Activated CD4-positive, CD25-positive, alpha-beta regulatory T cell (primary cell): ENCODE results near the gene SUMO3.
A peak's percentile ranks its signal among the peaks of the same experiment; 100 is the strongest.

ENCODE experiments used
- DNase-seq, 4 experiments: peaks; one replicate each; lab custom pipeline; 2025; lab: John Stamatoyannopoulos, UW

SUMO3 gene

DNA sequence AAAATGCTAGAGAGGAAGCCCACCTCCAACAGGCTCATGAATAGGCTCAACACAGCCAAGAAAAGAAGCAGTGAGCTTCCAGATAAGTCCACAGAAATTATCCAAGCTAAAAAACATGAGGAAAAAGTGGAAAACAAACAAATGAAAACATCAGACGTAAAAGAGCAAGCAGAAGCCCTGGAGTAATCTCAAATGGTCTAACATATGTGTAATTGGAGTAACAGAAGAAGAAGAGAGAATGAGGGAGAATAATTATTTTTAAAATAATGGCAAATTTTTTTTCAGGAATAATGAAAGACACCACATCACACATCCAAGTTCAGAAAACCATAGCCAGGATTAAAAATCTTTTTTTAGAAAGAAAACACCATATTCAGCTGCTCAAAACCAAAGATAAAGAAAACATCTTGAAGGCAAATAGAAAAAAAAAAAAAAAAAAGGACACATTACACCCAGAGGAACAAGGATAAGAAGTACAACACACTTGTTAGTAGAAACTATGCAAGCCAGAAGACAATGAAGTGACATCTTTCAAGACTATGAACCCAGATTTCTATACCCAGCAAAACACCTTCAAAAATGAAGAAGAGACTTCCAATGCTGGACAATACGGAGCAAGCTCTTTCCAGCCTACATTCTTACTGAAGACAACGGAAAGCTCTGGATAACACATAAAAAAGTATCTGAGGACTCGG lies 10.6 kb upstream of the SUMO3 start:
- no peak for DNase-seq

- DNase-seq, result no peak
These were observed 5.4 kb upstream of the SUMO3 start for GRCh38 chr21:44823179-44823660.

- DNase-seq, result no peak
These were observed 4.8 kb upstream of the SUMO3 start for GRCh38 chr21:44822484-44823178.

- no peak for DNase-seq
These were observed 3.0 kb upstream of the SUMO3 start for GRCh38 chr21:44820851-44821250.

DNA sequence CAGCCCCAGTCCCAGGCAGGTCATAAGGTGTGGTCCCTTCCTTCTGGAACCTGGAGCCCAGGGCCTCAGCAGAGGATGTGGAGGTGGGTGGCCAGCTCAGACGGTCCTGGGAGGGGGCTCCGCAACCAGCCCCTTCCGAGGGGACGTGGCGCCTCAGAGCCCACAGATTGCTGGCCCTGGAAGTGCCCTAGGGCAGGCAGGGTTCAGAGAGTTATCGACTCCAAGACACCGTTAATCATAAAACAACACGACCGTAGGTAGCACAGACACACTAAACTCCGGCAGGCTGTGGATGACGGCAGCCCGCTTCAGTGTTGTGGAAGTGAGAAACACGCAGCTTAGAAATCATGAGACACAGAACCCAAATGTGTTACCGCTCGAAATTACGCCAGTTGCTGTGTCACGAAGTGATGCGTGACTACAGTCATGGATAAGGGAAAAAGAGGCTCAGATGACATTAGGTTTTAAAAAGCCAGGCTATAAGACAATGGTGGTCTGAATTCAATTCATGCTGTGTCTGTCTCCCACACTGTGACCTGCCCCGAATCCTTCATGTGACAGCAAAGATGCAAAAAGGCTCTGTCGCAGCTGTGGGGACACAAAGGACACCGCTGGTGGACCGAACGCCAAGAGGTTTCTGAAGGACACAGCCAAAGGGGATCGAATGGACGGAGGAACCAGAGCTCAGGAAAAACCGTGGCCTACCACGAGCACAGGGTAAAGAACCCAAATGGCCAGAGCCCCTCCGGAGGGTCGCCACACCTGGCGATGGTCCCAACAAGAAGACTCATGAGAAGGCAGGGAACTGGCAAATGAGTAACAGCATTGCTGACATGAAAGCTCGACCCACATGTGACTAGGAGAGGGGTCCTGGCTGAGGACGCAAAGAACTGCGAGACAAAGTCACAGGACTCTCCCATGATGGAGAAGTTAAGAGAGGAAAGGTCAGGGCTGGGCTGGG lies 1.7 kb upstream of the SUMO3 start:
- DNase-seq, result no peak

DNA sequence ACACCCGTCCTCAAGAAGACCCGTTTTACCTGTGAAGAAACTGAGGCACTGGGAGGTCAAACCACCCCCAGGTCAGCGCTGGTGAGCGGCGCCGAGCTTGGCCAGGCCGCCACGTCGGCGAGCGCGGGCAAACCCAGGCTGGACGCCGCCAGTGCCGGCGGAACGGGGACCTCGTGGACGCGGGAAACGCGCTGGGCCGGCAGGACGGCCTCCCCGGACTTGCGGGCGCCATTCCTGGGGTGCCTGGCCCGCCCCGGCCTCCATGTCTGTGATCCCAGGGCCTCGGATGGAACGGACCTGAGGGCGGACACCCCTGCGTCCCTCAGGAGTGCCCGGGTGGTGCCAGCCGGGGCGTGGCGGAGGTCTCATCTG lies 764 bp upstream of the SUMO3 start:
- DNase-seq, result no peak

DNA sequence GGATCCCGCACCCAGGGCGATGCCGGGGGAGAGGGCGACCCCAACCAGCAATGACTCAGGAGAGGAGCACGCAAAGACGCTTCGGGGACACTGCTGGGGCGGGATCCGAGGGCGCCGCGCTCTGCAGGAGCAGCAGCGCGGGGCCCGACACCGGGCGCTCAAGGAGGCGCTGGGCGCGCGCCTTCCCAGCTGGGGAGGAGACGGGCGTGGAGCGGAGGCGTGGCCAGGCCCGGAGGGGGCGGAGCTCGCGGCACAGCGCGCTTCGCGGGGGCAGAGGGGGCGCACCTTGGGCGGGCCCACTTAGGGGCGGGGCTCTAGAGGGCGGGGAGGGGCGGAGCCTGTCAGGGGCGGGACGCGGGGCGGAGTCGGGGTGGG lies 369 bp downstream of the SUMO3 start:
- DNase-seq, result peak; percentile 85 to 89 (median 88)

- no peak for DNase-seq
These were observed 929 bp downstream of the SUMO3 start for GRCh38 chr21:44816761-44817505.

DNA sequence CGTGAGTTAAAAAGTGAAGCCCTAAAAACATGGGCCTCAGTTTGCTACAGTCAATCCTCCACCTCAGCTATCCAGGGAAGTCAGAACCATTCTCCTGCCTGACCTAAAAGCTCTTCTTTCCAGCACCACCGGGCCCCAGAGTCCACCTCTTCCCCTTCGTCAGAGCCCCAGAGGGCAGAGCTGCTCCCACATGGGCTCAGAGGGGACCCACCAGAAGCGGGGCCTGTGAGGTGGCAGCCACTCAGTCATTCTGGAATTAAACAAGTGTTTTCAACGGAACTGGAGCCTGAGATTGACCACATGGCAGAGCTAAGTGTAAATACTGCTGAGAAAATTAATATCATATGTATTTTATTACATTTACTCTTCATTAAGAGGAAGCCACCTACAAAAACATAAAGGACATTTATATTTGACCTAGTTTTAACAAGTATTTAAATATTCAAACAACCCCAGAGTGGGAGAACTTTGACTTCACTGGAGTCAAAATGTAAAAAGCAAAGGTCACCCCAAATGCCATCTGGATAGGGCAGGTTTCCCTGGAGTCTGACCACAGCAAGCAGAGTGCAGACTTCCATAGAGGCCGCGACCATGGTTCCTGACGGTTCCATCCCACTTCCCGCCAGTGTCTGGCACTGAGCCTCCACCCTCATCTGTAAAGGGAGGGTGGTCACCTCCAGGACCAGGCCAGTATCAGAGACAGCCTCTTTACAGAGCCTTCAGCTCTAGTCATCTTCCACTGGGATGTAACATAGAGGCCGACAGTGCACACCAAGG lies 1.8 kb downstream of the SUMO3 start:
- no peak for DNase-seq

- DNase-seq, result no peak
These were observed 2.6 kb downstream of the SUMO3 start for GRCh38 chr21:44815225-44815624.

GRCh38 chr21:44814498-44815023 lies 3.3 kb downstream of the SUMO3 start:
- DNase-seq, result no peak

DNA sequence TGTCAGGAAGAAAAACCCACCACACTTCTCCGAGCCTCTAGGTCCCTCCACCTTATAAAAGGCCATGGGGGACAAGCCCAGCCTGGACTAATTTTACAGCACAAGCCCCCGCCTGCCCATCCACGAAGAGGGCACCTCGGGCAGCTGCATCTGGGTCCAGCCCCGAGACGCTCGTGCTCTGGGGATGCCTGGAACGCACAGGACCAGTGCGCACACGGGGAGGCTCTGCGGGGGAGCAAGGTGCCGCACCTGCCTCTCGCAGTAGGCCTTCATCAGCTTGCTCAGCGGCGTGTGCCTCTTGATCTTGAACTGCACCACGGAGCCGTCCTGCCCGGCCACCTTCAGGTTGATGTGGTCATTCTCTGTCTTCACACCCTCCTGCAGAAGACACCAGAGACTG lies 4.1 kb downstream of the SUMO3 start:
- DNase-seq, result no peak

- no peak for DNase-seq
These were observed 4.7 kb downstream of the SUMO3 start for GRCh38 chr21:44813149-44813548.

- no peak for DNase-seq
These were observed 5.2 kb downstream of the SUMO3 start for GRCh38 chr21:44812640-44813039.

- DNase-seq, result no peak
These were observed 7.1 kb downstream of the SUMO3 start for GRCh38 chr21:44810779-44811178.

DNA sequence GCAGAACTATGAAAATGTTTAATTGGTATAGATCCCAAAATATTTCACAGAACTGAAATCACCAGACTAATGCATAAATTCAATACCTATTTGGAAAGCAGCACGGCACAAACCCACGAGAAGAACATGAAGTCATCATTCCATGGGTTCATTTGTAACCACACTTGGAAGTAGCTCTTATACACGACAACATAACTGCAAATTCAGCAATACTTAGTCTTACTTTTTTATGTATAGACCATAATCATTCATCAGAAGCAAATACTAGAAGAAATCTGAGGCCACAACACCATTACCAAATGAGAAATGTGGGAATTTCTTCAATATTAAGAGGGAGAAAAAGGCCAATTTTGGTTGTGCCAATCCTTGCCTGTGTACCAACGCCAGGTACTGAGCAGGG lies 12.0 kb downstream of the SUMO3 start:
- DNase-seq, result no peak

DNA sequence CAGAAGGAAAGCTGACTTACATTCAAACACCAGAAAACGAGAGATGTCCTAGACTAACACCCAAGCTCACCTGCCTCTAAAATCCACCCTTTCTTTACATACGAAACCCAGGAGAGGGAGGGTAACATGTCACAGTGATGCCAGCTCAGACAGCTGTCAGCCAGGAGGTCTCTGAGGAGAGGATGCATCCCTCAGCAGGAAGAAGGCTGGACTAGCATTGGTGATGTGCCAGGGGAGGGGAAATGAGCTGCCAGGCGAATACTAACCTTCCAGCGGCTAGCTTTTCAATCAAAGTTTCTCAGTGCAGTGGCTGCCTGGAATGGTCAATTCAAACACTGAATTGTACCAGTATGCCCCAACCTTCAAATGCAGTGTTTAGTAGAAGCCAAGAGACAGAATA lies 12.6 kb downstream of the SUMO3 start:
- no peak for DNase-seq

- DNase-seq, result no peak
These were observed 13.1 kb downstream of the SUMO3 start for GRCh38 chr21:44804762-44805161.

GRCh38 chr21:44803651-44804050 lies 14.2 kb downstream of the SUMO3 start:
- DNase-seq, result no peak

DNA sequence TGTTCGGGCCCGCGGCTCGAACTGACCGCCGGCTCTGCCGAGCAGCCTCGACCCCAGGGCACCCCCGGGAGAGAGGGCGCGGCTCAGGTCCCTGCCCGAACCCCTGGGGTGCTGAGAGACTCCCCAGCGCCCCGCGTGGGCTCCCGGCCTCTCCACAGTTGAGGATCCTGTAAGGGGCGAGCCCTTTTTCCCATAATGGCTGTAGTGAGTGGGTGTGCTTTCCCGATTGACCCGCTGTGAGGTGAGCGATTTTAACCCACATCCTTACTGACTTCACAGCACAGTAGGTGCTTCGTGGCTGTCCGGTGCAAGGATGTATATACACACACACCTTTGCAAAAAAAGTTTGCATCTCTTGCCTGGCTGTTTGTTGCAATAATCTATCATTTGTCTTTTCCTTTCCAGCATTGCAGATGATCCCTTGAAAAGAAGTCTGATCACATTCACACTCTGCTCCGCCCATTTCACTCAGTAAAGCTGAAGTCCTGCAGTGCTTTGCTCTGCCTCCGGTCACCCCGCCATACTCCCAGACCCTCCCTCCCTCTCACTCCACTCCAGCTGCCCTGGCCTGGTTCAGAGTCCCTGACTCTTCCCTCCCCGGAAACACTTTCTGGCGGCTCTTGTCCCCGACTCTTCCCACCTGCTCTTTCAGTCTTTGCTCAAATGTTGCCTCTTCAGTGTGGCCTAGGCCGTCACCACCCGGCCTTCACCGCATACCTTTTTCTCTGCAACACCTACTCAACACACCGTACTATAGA lies 15.3 kb downstream of the SUMO3 start:
- no peak for DNase-seq
